Fibroblast of gingiva (primary cell): ENCODE data around the gene NOX5.
A peak's percentile ranks its signal among the peaks of the same experiment; 100 is the strongest.

ENCODE experiments used
- DNase-seq: peaks from one replicate; pipeline ENCODE4 v3.0.0-alpha.2; 2011; ENCODE audit warnings: low read depth

The NOX5 gene

DNA sequence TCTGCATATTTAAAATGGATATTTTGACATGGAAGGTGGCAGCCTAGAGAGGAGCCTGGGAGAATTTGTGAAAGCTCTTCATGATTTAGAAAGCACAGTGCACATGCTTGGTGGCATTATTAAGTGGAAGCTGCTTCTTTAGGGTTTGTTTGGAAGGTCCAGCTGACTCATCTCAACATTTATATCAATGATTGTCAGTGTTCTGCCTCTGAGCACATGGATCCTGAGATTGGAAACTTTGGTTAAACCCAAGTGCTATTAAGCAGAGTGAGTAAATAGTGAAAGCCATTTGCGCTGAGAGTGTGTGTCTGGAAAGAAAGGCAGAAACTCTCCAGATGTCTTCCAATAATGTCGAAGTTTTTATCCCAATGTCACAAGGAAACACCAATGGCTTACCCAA lies 7.4 kb downstream of the NOX5 start:
- no peak for DNase-seq

DNA sequence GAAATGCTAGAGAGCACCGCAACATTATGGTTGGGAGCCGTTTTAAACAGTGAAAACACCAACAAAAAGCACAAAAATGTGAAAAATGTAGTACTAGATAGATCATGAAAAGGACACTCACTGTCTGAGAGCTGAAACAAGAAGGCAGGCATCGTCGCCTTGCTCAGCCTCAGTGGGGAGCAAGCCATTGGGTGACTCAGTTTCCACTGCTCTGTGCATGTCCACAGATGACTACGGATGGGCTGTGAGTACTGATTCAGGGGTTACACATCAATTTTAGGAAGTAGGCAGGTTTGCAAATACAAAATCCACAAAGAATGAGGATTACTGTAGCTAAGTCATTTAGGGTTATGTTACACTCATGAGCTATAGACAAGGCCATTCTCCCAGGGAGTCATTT lies 10.8 kb downstream of the NOX5 start:
- no peak for DNase-seq

DNA sequence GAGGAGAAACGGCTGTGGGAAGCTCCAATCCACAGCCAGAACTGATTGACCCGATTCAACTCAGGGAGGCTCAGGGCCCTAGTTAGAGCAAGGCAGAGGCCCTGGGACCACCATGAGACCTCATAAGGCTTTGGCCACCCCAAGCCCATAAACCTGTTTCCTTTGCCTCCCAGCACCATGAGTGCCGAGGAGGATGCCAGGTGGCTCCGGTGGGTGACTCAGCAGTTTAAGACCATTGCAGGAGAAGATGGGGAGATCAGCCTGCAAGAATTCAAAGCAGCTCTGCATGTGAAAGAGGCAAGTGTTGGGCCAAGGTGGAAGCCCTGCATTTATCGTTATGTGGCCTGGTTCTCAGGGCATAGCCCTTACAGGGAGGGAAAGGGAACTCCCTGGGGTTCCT lies 11.9 kb downstream of the NOX5 start:
- no peak for DNase-seq

- DNase-seq, result no peak
Observed at GRCh38 chr15:69027976-69028518, 13.6 kb downstream of the NOX5 start.

- DNase-seq, result no peak
Observed at GRCh38 chr15:69031013-69032001, 16.8 kb downstream of the NOX5 start.

- DNase-seq, result no peak
Observed at GRCh38 chr15:69032031-69032430, 17.5 kb downstream of the NOX5 start.

GRCh38 chr15:69032703-69033373 lies 18.3 kb downstream of the NOX5 start:
- no peak for DNase-seq

GRCh38 chr15:69034352-69034751 lies 19.9 kb downstream of the NOX5 start:
- DNase-seq, result no peak

DNA sequence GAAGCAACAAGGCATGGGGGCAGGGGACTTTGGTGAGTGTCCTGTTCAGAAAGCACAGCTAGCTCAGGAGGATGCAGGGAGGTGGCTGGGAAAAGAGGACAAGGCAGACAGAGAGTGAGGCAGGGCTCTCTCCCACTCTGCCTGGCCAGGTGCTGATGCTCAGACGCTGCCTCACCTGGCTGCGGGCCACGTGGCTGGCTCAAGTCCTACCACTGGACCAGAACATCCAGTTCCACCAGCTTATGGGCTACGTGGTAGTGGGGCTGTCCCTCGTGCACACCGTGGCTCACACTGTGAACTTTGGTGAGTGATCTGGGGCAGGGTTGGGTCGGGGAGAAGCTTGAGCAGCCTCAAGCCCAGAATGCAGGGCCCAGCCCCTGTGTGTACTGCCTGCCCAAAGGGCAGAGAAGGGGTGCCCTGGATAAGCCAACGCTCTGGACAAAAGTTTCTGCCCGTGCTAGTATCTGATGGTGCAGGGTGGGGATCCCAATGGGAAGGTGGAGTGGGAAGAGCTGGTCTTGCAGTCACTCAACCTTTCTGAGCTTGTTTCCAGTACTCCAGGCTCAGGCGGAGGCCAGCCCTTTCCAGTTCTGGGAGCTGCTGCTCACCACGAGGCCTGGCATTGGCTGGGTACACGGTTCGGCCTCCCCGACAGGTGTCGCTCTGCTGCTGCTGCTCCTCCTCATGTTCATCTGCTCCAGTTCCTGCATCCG lies 20.9 kb downstream of the NOX5 start:
- DNase-seq, result no peak

DNA sequence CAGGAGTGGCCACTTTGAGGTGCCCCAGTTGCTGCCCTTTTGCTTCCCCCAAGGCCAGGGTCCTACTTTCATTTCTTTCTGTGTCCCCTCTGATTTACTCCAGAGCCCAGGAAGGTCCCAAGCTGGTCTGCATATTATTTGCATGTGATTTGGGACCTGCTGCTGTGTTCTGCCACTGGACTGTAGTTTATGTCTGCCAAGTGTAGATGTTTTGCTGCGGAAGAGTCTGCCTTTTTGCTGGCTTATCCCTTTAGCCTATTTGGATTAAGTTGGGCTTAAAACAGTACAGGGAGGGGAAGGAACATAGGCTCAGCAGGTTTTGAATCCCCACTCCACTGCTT lies 21.4 kb downstream of the NOX5 start:
- no peak for DNase-seq

DNA sequence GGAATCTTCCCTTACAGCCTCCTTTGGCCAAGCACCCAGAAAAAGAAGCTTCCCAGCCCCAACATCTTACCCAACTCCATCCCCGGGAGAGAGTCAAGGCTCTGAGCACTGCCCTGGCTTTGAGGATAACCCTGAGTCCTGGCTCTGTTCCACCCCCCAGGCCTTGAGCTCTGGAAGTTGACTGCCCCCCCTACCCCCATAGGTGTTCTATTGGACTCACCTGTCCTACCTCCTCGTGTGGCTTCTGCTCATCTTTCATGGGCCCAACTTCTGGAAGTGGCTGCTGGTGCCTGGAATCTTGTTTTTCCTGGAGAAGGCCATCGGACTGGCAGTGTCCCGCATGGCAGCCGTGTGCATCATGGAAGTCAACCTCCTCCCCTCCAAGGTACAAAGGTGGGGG lies 22.3 kb downstream of the NOX5 start:
- no peak for DNase-seq

DNA sequence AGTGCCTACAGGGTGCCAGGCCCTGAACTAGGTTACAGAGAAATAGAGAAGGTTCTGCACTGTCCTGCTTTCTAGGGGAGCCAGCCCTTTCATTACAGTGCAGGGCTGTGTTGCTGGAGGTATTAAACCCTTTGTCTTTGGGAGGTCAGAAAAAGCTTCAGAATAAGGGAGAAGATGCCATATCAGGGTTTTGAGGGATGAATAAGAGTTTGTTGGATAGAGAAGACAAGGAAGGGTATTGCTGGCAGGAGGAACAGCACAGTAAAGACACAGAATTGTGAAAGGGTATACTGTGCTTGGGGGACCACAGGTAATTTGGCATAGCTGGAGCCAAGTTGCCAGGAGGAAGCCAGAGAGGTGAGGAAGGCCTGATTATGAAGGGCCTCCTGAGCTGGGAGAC lies 23.0 kb downstream of the NOX5 start:
- no peak for DNase-seq

- DNase-seq, result no peak
Observed at GRCh38 chr15:69037977-69038376, 23.5 kb downstream of the NOX5 start.

GRCh38 chr15:69038508-69038907 lies 24.0 kb downstream of the NOX5 start:
- no peak for DNase-seq

DNA sequence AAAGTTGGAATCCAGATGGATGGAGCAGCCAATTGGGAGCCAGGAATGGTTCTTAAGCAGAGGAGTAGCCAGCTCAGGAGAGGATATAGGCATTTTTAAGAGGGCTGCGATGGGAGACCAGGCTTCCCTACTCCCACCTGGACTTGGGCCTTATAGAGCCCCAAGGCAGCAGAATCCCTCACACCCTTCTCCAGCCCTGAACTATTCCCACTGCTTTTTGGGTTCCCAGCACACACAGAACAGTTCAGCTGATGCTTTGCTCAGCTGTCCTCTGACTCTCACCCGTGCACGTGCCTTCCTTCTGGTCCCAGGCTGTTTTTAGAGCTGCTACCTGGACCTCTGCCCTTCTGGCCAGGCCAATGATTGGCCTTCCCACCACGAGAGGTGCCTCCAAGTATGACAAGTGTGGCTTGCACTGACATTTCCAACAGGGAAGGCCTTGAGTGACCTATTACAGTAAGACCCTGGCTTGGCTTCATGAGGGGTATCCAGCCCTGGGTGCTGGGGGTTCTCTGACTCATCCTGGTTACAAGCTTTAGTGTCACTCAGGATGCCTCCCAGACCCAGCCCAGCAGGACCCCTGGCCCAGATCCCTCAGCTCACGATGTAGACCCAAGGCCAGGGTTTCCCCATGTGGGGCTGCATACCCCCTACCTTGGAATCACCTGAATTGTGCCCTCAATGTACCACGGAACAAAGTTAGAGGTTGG lies 25.2 kb downstream of the NOX5 start:
- DNase-seq, result no peak

- no peak for DNase-seq
Observed at GRCh38 chr15:69042531-69042930, 28.0 kb downstream of the NOX5 start.

- DNase-seq, result peak; percentile 14
Observed at GRCh38 chr15:69045802-69046201, 31.3 kb downstream of the NOX5 start.

GRCh38 chr15:69046781-69047180 lies 32.3 kb downstream of the NOX5 start:
- DNase-seq, result no peak

DNA sequence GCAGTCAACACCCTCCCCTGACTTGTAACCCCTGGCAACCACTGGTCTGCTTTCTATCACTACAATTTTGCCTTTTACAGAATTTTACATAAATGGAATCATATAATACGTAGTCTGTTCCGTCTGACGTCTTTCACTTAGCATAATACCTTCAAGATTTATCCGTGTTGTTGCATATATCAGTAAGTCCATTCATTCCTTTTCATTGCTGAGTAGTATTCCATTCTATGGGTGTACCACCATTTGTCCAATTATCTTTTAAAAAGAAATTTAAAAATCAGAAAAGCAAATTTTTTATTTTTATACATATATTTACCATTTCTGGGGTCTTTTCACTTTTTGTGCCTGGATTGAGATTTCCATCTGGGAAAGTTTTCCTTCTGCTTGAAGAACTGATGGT lies 35.5 kb downstream of the NOX5 start:
- DNase-seq, result no peak

- DNase-seq, result no peak
Observed at GRCh38 chr15:69055251-69055650, 40.8 kb downstream of the NOX5 start.

- DNase-seq, result no peak
Observed at GRCh38 chr15:69056365-69056764, 41.9 kb downstream of the NOX5 start.
